Stimulated activated CD4-positive, alpha-beta T cell treated with anti-CD3 and anti-CD28 coated beads, Interleukin-15, amount 100 ng/mL, for 48 hours (primary cell): ENCODE data around the gene PRMT2.

Source experiments
- DNase-seq, 2 donors: peaks; one replicate each; pipeline ENCODE4 v3.0.0-alpha.2; 2020; ENCODE audit warnings: low read depth in 2 of 2

Gene PRMT2

GRCh38 chr21:46635324-46636180 is at the start of gene PRMT2:
TSS of gene PRMT2 (plus strand) at chr21:46635674. CDS start at chr21:46636952, 1,278 bp downstream.
- DNase-seq: peak; percentile 94 to 96

- no peak for DNase-seq
Measured at GRCh38 chr21:46594276-46594675, 41.2 kb upstream of the PRMT2 start.

GRCh38 chr21:46596201-46596600 is 39.3 kb upstream of the PRMT2 start:
- DNase-seq: no peak

- no peak for DNase-seq
Measured at GRCh38 chr21:46597031-46597430, 38.4 kb upstream of the PRMT2 start.

- DNase-seq: no peak
Measured at GRCh38 chr21:46597896-46598343, 37.6 kb upstream of the PRMT2 start.

- DNase-seq: no peak
Measured at GRCh38 chr21:46598581-46599572, 36.6 kb upstream of the PRMT2 start.

- no peak for DNase-seq
Measured at GRCh38 chr21:46600305-46600704, 35.2 kb upstream of the PRMT2 start.

- no peak for DNase-seq
Measured at GRCh38 chr21:46600978-46601377, 34.5 kb upstream of the PRMT2 start.

- no peak for DNase-seq
Measured at GRCh38 chr21:46603228-46603627, 32.2 kb upstream of the PRMT2 start.

- DNase-seq: no peak
Measured at GRCh38 chr21:46604329-46604974, 31.0 kb upstream of the PRMT2 start.

- DNase-seq: no peak
Measured at GRCh38 chr21:46604975-46605766, 30.3 kb upstream of the PRMT2 start, which contains the start of gene S100B. TSS of gene S100B (minus strand) at chr21:46605082. CDS start at chr21:46602415, 2,667 bp downstream.

GRCh38 chr21:46605767-46606426 is 29.6 kb upstream of the PRMT2 start:
- DNase-seq: peak in 1 of 2 donors; percentile 23

GRCh38 chr21:46606427-46606813 is 29.1 kb upstream of the PRMT2 start:
- no peak for DNase-seq

GRCh38 chr21:46607636-46608035 is 27.8 kb upstream of the PRMT2 start:
- DNase-seq: no peak

GRCh38 chr21:46608672-46609111 is 26.8 kb upstream of the PRMT2 start:
- no peak for DNase-seq

- no peak for DNase-seq
Measured at GRCh38 chr21:46610018-46610701, 25.3 kb upstream of the PRMT2 start.

GRCh38 chr21:46613391-46613790 is 22.1 kb upstream of the PRMT2 start:
- DNase-seq: no peak

- no peak for DNase-seq
Measured at GRCh38 chr21:46616050-46616449, 19.4 kb upstream of the PRMT2 start.

- no peak for DNase-seq
Measured at GRCh38 chr21:46616656-46617055, 18.8 kb upstream of the PRMT2 start.
